Measurements from ENCODE around the gene SYNE4. TPM values are rescaled to one million over a fixed set of nuclear protein-coding genes. Genes with fewer than 3 reads are reported as not detected.

The SYNE4 gene
- total and polyA plus RNA-seq, 9 of the 15 experiments (the other 6 are each of a cell fraction or from before 2014, with no cell fraction given), result 0.03 to 0.65 (median 0.29) TPM

- TF ChIP-seq KAT8 (IDR thresholded peaks at IDR 0.05; ENCODE audit: low read depth), result no peak
- TF ChIP-seq MCM3 (IDR thresholded peaks at IDR 0.05), result no peak
- peak; percentile 41 for TF ChIP-seq TAF1 (IDR thresholded peaks at IDR 0.05; ENCODE audit: control insufficient read depth, extremely low read depth, insufficient read depth, low read length, severe bottlenecking)
- TF ChIP-seq MLX (CRISPR knock-in tag; conservative IDR thresholded peaks at IDR 0.05), result no peak
- TF ChIP-seq ZNF644 (tag; IDR thresholded peaks at IDR 0.05; ENCODE audit: low read depth), result no peak
- TF ChIP-seq ZNF224 (CRISPR knock-in tag; IDR thresholded peaks at IDR 0.05), result no peak
- TF ChIP-seq SMAD2 (IDR thresholded peaks at IDR 0.05; ENCODE audit: low read depth, low read length), result no peak
- TF ChIP-seq RBM34 (IDR thresholded peaks at IDR 0.05; ENCODE audit: borderline replicate concordance, insufficient read depth, low read length), result peak; percentile 65; the same call in 1 of the 2 replicates
- no peak for TF ChIP-seq ZNF444 (CRISPR knock-in tag; IDR thresholded peaks at IDR 0.05)
- TF ChIP-seq ILF3 (IDR thresholded peaks at IDR 0.05; ENCODE audit: borderline replicate concordance), result no peak
- no peak for TF ChIP-seq GATAD2A (IDR thresholded peaks at IDR 0.05)
- no peak for TF ChIP-seq MTF1 (CRISPR knock-in tag; IDR thresholded peaks at IDR 0.05; ENCODE audit: borderline replicate concordance)
- TF ChIP-seq CTCFL (IDR thresholded peaks at IDR 0.05; ENCODE audit: borderline replicate concordance, insufficient read depth, low read depth, low read length, poor library complexity, severe bottlenecking), result peak; percentile 62
- TF ChIP-seq TCF3 (CRISPR knock-in tag; IDR thresholded peaks at IDR 0.05), result no peak
- TF ChIP-seq MTA2 (IDR thresholded peaks at IDR 0.05; ENCODE audit: low read depth), result no peak
- TF ChIP-seq XRCC3 (IDR thresholded peaks at IDR 0.05), result no peak
- TF ChIP-seq ZNF134 (CRISPR knock-in tag; conservative IDR thresholded peaks at IDR 0.05), result no peak
- TF ChIP-seq GATAD2B (IDR thresholded peaks at IDR 0.05; ENCODE audit: borderline replicate concordance), result no peak
- TF ChIP-seq TBL1XR1 (IDR thresholded peaks at IDR 0.05; ENCODE audit: low read length in 2 of 2), result no peak
- TF ChIP-seq ID3 (CRISPR knock-in tag; IDR thresholded peaks at IDR 0.05), result no peak
- TF ChIP-seq ID3 (tag; IDR thresholded peaks at IDR 0.05), result peak; percentile 87
- TF ChIP-seq CHD2 (IDR thresholded peaks at IDR 0.05; ENCODE audit: low read depth, low read length), result no peak
- TF ChIP-seq MITF (IDR thresholded peaks at IDR 0.05), result no peak
- TF ChIP-seq ZNF3 (CRISPR knock-in tag; IDR thresholded peaks at IDR 0.05), result no peak
- TF ChIP-seq ZNF347 (CRISPR knock-in tag; IDR thresholded peaks at IDR 0.05; ENCODE audit: low read depth), result no peak
- TF ChIP-seq NFRKB (IDR thresholded peaks at IDR 0.05; ENCODE audit: low read depth), result no peak
Observed at GRCh38 chr19:35995048-35995993, 13.3 kb downstream of the SYNE4 start, which contains the start of gene SDHAF1 (continued).

All from K562 (cell line).